Measurements from ENCODE around the gene BMP2K. TPM values are rescaled to one million over a fixed set of nuclear protein-coding genes. Genes with fewer than 3 reads are reported as not detected.

BMP2K gene
- total and polyA plus RNA-seq, 2 of the 8 experiments (the other 6 are each of a cell fraction or from before 2014, with no cell fraction given), result 15.6 to 24.1 TPM

DNA sequence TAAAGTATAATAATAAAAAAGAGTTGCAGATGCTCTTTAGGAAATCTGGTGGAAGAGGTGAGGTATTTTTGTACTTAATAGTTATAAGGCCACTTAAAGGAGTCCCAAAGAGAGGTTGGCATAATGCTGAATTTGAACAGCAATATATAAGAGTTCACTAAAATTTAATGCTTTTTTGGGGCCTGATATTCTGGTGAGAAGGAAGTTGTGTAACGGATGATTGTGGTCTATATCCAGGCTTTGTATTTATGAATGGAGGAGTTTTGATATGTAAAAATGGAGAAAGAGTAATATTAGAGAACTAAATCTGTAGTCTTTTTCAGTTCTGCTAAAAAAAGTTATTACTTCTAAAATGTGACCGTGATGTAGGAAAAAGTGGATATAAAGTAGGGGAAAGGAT lies 20.4 kb downstream of the BMP2K start (continued):
- TF ChIP-seq GTF2F1 (IDR thresholded peaks at IDR 0.05; ENCODE audit: borderline replicate concordance, low read depth, low read length) (no peak), SIRT6 (IDR thresholded peaks at IDR 0.05; ENCODE audit: low read length) (no peak), GABPA (IDR thresholded peaks at IDR 0.05; ENCODE audit: borderline replicate concordance, insufficient read depth, low read length) (no peak), TAF1 (IDR thresholded peaks at IDR 0.05; ENCODE audit: low read depth, low read length) (no peak), CHD1 (IDR thresholded peaks at IDR 0.05; ENCODE audit: low read depth, low read length) (no peak), TEAD4 (IDR thresholded peaks at IDR 0.05; ENCODE audit: low read depth, low read length) (no peak), ZNF274 (IDR thresholded peaks at IDR 0.05; ENCODE audit: borderline replicate concordance, extremely low read depth, low read length) (no peak)
